SK-N-SH (cell line): ENCODE measurements around the gene USF3. TPM values are rescaled to one million over a fixed set of nuclear protein-coding genes. Genes with fewer than 3 reads are reported as not detected.

Experiments
- CTCF ChIA-PET: fragments of 300-600, 350-600 bp; formaldehyde crosslinking; extraction: SDS; loops from one replicate; lab custom pipeline; 2021; lab: Yijun Ruan, JAX
- POLR2A ChIA-PET: fragments of 350-600 bp; sonication (Branson Sonifier 250); formaldehyde crosslinking; extraction: SDS; loops from one replicate; lab custom pipeline; 2020; ENCODE audit warnings: antibody characterized with exemption, inconsistent platforms; lab: Yijun Ruan, JAX
- DNase-seq: peaks from one replicate; pipeline ENCODE4 v3.0.0; 2012
- H2AFZ ChIP-seq: fragments of 200-600 bp; sonication (generic); 2 replicates; pipeline ENCODE4 v1.8.1; 2016; ENCODE audit warnings: antibody characterized with exemption, mild to moderate bottlenecking, low read depth
- H3F3A ChIP-seq: fragments of 200-600 bp; sonication (generic); replicated peaks from 2 replicates; pipeline ENCODE3; 2016; ENCODE audit warnings: antibody characterized with exemption, mild to moderate bottlenecking; ENCODE audit not compliant: insufficient read depth
- H3K27ac ChIP-seq, 2 experiments: fragments of 200-500 bp in 1 of 2; fragments of 200-600 bp in 1 of 2; sonication (Bioruptor generic) in 1 of 2; sonication (generic), shearing (Covaris generic) in 1 of 2; 2 replicates each; pipeline versions ENCODE4 v1.5.1 to v1.6.1; 2014 to 2016; ENCODE audit warnings: low read depth in 2 of 2, inconsistent platforms in 1 of 2, low read length in 1 of 2, mild to moderate bottlenecking in 1 of 2, mixed read lengths in 1 of 2
- H3K27me3 ChIP-seq: fragments of 200-600 bp; sonication (generic), shearing (Covaris generic); 2 replicates; pipeline ENCODE4 v1.6.1; 2016; ENCODE audit warnings: mixed run types; ENCODE audit not compliant: insufficient read depth
- H3K36me3 ChIP-seq, 2 experiments: fragments of 200-500 bp in 1 of 2; fragments of 200-600 bp in 1 of 2; sonication (Bioruptor generic) in 1 of 2; sonication (generic) in 1 of 2; replicated peaks in 1 of 2; 2 replicates each; pipeline versions ENCODE3 to v1.5.1; 2014 to 2016; ENCODE audit warnings: low read length in 1 of 2, mild to moderate bottlenecking in 1 of 2; ENCODE audit not compliant: insufficient read depth in 2 of 2, control insufficient read depth in 1 of 2
- H3K4me1 ChIP-seq, 2 experiments: fragments of 200-500 bp in 1 of 2; fragments of 200-600 bp in 1 of 2; sonication (Bioruptor generic) in 1 of 2; sonication (generic), shearing (Covaris generic) in 1 of 2; 2 replicates each; pipeline versions ENCODE4 v1.5.1 to v1.6.1; 2014 to 2016; ENCODE audit warnings: low read depth in 1 of 2, low read length in 1 of 2, mixed run types in 1 of 2; ENCODE audit not compliant: insufficient read depth in 2 of 2, control insufficient read depth in 1 of 2
- H3K4me2 ChIP-seq: fragments of 200-600 bp; sonication (generic), shearing (Covaris generic); 2 replicates; pipeline ENCODE4 v1.6.1; 2017; ENCODE audit warnings: mixed run types
- H3K4me3 ChIP-seq, 2 experiments: fragments of 200-500 bp in 1 of 2; fragments of 200-600 bp in 1 of 2; sonication (Bioruptor generic) in 1 of 2; sonication (generic), shearing (Covaris generic) in 1 of 2; 2 replicates each; pipeline versions ENCODE4 v1.5.1 to v1.8.1; 2014 to 2016; ENCODE audit warnings: low read depth in 2 of 2, inconsistent platforms in 1 of 2, low read length in 1 of 2, mild to moderate bottlenecking in 1 of 2, mixed read lengths in 1 of 2, moderate library complexity in 1 of 2
- H3K79me2 ChIP-seq: fragments of 200-600 bp; sonication (generic); 2 replicates; pipeline ENCODE4 v1.8.1; 2017; ENCODE audit warnings: mild to moderate bottlenecking; ENCODE audit not compliant: insufficient read depth
- H3K9ac ChIP-seq: fragments of 200-600 bp; sonication (generic); 2 replicates; pipeline ENCODE4 v1.6.1; 2017; ENCODE audit warnings: mixed run types
- H3K9me2 ChIP-seq: fragments of 200-600 bp; sonication (generic); 2 replicates; pipeline ENCODE4 v1.6.1; 2017; ENCODE audit warnings: mixed run types
- H3K9me3 ChIP-seq: fragments of 200-600 bp; sonication (generic); 2 replicates; pipeline ENCODE4 v1.6.1; 2017; ENCODE audit warnings: mixed run types, mild to moderate bottlenecking, moderate library complexity
- H4K20me1 ChIP-seq: fragments of 200-600 bp; sonication (generic); 2 replicates; pipeline ENCODE4 v1.6.1; 2017; ENCODE audit warnings: mild to moderate bottlenecking, mixed run types; ENCODE audit not compliant: insufficient read depth
- CHD2 ChIP-seq: fragments of 150-350 bp; IDR thresholded peaks from 2 replicates; pipeline ENCODE4 v1.6.1; 2018; ENCODE audit warnings: low read length; ENCODE audit not compliant: partially characterized antibody
- CTCF ChIP-seq: fragments of 200-600 bp; sonication (generic); IDR thresholded peaks from 2 replicates; pipeline ENCODE4 v1.6.1; 2017; ENCODE audit warnings: antibody characterized with exemption, mild to moderate bottlenecking, moderate library complexity
- ELF1 ChIP-seq: IDR thresholded peaks from 2 replicates; pipeline ENCODE4 v1.4.0; 2012
- EP300 ChIP-seq, 2 experiments: IDR thresholded peaks; 2 replicates each; pipeline versions ENCODE4 v1.4.0 to v1.6.1; 2012; ENCODE audit warnings: borderline replicate concordance in 1 of 2, low read depth in 1 of 2, low read length in 1 of 2
- EZH2phosphoT487 ChIP-seq: fragments of 200-600 bp; sonication (generic); IDR thresholded peaks from 2 replicates; pipeline ENCODE4 v1.6.1; 2017; ENCODE audit warnings: low read depth, mixed run types, mild to moderate bottlenecking, antibody characterized with exemption, moderate library complexity, borderline replicate concordance
- FOXM1 ChIP-seq: IDR thresholded peaks from 2 replicates; pipeline ENCODE4 v1.4.0; 2012; ENCODE audit warnings: low read depth, mild to moderate bottlenecking
- IRF3 ChIP-seq: fragments of 150-350 bp; IDR thresholded peaks from 2 replicates; pipeline ENCODE4 v1.6.1; 2016; ENCODE audit warnings: mild to moderate bottlenecking, low read depth, low read length
- JUND ChIP-seq: IDR thresholded peaks from 2 replicates; pipeline ENCODE4 v1.4.0; 2012
- MXI1 ChIP-seq: IDR thresholded peaks from 2 replicates; pipeline ENCODE4 v1.6.1; 2012; ENCODE audit warnings: mild to moderate bottlenecking, low read depth, low read length, improper control_type of control experiment
- POLR2AphosphoS5 ChIP-seq: IDR thresholded peaks from 2 replicates; pipeline ENCODE4 v1.6.1; 2012; ENCODE audit warnings: low read depth, low read length
- RCOR1 ChIP-seq: fragments of 150-350 bp; IDR thresholded peaks from 2 replicates; pipeline ENCODE4 v1.6.1; 2017; ENCODE audit warnings: antibody characterized with exemption, low read length
- RFX5 ChIP-seq: IDR thresholded peaks from 2 replicates; pipeline ENCODE4 v1.6.1; 2012; ENCODE audit warnings: mild to moderate bottlenecking, improper control_type of control experiment, low read length
- SMC3 ChIP-seq: IDR thresholded peaks from 2 replicates; pipeline ENCODE4 v1.6.1; 2012; ENCODE audit warnings: low read depth, low read length, improper control_type of control experiment
- TCF12 ChIP-seq: IDR thresholded peaks from 2 replicates; pipeline ENCODE4 v1.4.0; 2012
- USF2 ChIP-seq: fragments of 150-350 bp; IDR thresholded peaks from 2 replicates; pipeline ENCODE4 v1.6.1; 2017; ENCODE audit warnings: antibody characterized with exemption, low read length, low read depth, borderline replicate concordance
- YY1 ChIP-seq: IDR thresholded peaks from 2 replicates; pipeline ENCODE4 v1.4.0; 2012; ENCODE audit warnings: low read depth, mild to moderate bottlenecking
- ZBTB33 ChIP-seq: IDR thresholded peaks from 2 replicates; pipeline ENCODE4 v1.4.0; 2012; ENCODE audit warnings: low read depth, borderline replicate concordance
- polyA plus RNA-seq, 3 experiments: library from polyadenylated mRNA; depleted of rRNA; stranded (reverse); fragments of >200 nt; gene quantifications; 2 replicates each; pipeline ENCODE4 v1.2.3, GENCODE V29; 2012
- TF ChIP-seq, protein P1 (sequence below): IDR thresholded peaks from 2 replicates; pipeline ENCODE4 v1.6.1; 2012; ENCODE audit warnings: mild to moderate bottlenecking, low read depth, low read length, moderate library complexity
- TF ChIP-seq, protein P2 (sequence below): IDR thresholded peaks from 2 replicates; pipeline ENCODE4 v1.4.0; 2012; ENCODE audit warnings: low read depth, borderline replicate concordance

The USF3 gene
- polyA plus RNA-seq, 1 of the 3 experiments (the other 2 are of a cell fraction): 3.1 TPM

GRCh38 chr3:113623324-113623723 is 73.1 kb downstream of the USF3 start (continued):
- TF ChIP-seq RFX5 (no peak), FOXM1 (no peak), RCOR1 (no peak), ZBTB33 (no peak), TCF12 (no peak), MXI1 (no peak), POLR2AphosphoS5 (no peak)

DNA sequence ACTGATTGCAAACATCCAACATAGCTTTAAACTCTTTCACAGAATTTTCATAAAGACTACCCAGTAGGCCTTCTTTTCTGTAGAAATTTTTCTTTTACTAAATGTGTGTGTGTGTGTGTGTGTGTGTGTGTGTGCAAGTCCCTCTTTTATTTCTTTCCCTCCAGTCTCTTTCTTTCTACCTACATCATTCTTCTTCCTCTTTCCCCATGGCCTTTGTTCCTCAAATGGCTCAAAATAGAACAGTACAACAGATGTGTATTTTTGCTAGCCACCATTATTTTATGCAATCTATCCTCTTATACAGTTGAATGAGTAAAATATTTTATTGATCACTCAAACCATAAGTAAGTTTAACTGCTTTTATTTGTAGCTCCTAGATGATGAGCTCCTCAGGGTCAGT is 76.4 kb downstream of the USF3 start:
- H3K4me2 ChIP-seq: no peak overlapping the region
- no peaks in the 10 kb centered on the region for H3K27me3 ChIP-seq
- no peaks in the 10 kb centered on the region for H3K9me2 ChIP-seq
- H3K9me3 ChIP-seq: no peaks in the 10 kb centered on the region
- ChIA-PET POLR2A (no interaction called here), CTCF (interaction anchor here (1.0 kb wide), 1 partner anchor 126 kb away, joined by 3 read pairs; no protein-coding TSS in a partner anchor)
- no peaks in the 10 kb centered on the region for H3K4me1 ChIP-seq
- H3K4me3 ChIP-seq: no peak overlapping the region
- no peak for DNase-seq
- H3F3A ChIP-seq: no peaks in the 10 kb centered on the region
- no peaks in the 10 kb centered on the region for H3K79me2 ChIP-seq
- no peak overlapping the region for H3K27ac ChIP-seq
- H4K20me1 ChIP-seq: no peaks in the 10 kb centered on the region
- no peak overlapping the region for H3K9ac ChIP-seq
- no peak for TF ChIP-seq YY1
- no peak for TF ChIP-seq RFX5
- no peak for TF ChIP-seq JUND
- TF ChIP-seq IRF3: no peak
- TF ChIP-seq EZH2phosphoT487: no peak
- TF ChIP-seq EP300 (IDR thresholded peaks at IDR 0.05; ENCODE audit: borderline replicate concordance in 1 of 2, low read depth in 1 of 2, low read length in 1 of 2): no peak
- no peak for TF ChIP-seq FOXM1
- no peak for TF ChIP-seq POLR2AphosphoS5
- TF ChIP-seq, protein P1, sequence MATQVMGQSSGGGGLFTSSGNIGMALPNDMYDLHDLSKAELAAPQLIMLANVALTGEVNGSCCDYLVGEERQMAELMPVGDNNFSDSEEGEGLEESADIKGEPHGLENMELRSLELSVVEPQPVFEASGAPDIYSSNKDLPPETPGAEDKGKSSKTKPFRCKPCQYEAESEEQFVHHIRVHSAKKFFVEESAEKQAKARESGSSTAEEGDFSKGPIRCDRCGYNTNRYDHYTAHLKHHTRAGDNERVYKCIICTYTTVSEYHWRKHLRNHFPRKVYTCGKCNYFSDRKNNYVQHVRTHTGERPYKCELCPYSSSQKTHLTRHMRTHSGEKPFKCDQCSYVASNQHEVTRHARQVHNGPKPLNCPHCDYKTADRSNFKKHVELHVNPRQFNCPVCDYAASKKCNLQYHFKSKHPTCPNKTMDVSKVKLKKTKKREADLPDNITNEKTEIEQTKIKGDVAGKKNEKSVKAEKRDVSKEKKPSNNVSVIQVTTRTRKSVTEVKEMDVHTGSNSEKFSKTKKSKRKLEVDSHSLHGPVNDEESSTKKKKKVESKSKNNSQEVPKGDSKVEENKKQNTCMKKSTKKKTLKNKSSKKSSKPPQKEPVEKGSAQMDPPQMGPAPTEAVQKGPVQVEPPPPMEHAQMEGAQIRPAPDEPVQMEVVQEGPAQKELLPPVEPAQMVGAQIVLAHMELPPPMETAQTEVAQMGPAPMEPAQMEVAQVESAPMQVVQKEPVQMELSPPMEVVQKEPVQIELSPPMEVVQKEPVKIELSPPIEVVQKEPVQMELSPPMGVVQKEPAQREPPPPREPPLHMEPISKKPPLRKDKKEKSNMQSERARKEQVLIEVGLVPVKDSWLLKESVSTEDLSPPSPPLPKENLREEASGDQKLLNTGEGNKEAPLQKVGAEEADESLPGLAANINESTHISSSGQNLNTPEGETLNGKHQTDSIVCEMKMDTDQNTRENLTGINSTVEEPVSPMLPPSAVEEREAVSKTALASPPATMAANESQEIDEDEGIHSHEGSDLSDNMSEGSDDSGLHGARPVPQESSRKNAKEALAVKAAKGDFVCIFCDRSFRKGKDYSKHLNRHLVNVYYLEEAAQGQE: no peak
- TF ChIP-seq, protein P2, sequence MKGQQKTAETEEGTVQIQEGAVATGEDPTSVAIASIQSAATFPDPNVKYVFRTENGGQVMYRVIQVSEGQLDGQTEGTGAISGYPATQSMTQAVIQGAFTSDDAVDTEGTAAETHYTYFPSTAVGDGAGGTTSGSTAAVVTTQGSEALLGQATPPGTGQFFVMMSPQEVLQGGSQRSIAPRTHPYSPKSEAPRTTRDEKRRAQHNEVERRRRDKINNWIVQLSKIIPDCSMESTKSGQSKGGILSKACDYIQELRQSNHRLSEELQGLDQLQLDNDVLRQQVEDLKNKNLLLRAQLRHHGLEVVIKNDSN: no peak
- TF ChIP-seq TCF12: no peak
- no peak for TF ChIP-seq CTCF
- no peak for TF ChIP-seq USF2
- TF ChIP-seq CHD2: no peak
- no peak for TF ChIP-seq ELF1
- no peak for TF ChIP-seq SMC3
- H3K36me3 ChIP-seq: no peaks in the 10 kb centered on the region
- H2AFZ ChIP-seq: no peak overlapping the region
